GM18909 (cell line): ENCODE results near the gene ADARB2.
"Not testable (repeated sequence)": the region's sequence is repeated elsewhere in the genome, so short reads cannot be mapped to it uniquely, and the experiment has no call there.

Experiments used
- ATAC-seq: cut with Tn5 transposase; IDR thresholded peaks from one replicate; pipeline ENCODE4 v1.9.1; 2021; ENCODE audit warnings: mild to moderate bottlenecking; ENCODE audit not compliant: unreplicated experiment, poor library complexity

Gene ADARB2

DNA sequence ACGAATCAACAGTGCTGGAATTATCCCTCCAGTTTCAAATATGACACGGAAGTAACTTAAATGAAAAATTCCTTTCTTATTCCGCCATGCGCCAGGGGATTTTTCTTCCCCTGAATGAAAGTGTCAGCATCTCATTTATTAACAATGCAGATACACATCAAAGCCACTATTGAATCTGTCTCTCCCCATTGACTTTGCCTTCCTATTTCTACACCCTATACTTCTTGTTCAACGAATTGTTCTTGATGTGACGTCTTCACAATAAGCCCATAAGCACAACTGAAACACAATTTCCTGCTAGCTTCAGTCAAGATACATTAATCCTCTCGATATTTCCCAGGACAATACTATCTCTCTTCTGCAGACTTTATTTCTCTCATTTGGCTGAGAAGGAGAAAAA lies 253.5 kb downstream of the ADARB2 start:
- ATAC-seq: no peak

GRCh38 chr10:1483246-1483645 lies 254.1 kb downstream of the ADARB2 start:
- ATAC-seq: no peak

- ATAC-seq: no peak
Measured at GRCh38 chr10:1477578-1477977, 259.7 kb downstream of the ADARB2 start.

- ATAC-seq: no peak
Measured at GRCh38 chr10:1476455-1476803, 260.9 kb downstream of the ADARB2 start.

DNA sequence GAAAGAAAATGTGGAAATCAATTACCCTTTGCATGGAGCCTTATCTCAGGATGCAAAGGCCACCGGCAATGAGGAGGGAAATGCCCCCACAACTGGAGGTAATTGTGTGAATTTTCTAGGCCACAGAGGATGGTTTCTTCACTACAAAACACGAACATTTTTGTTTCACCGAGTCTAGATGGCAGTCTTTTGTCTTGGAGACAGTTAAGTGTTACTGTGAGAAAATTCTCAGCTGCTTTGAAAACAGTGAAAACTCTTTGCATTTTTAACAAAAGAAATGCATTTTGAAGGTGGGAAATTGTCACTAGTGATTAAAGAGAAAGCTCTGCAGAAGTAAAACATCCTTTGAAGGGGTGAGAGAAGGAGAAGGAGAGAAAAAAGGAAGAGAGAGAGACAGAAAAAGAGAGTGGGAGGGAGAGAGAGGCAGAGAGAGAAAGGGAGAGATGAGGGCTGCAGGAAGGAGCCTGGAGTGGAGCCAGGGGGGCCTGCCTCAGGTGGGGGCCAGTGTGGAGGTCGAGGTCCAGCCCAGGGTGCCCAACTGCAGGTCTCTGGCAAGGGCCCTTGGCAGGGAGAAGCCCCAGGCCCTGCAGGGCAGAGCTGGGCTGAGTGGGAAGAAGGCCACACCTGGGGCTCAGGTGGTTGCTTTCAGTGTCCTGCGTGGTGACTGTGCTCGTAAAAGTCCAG lies 261.4 kb downstream of the ADARB2 start:
- no peak for ATAC-seq

DNA sequence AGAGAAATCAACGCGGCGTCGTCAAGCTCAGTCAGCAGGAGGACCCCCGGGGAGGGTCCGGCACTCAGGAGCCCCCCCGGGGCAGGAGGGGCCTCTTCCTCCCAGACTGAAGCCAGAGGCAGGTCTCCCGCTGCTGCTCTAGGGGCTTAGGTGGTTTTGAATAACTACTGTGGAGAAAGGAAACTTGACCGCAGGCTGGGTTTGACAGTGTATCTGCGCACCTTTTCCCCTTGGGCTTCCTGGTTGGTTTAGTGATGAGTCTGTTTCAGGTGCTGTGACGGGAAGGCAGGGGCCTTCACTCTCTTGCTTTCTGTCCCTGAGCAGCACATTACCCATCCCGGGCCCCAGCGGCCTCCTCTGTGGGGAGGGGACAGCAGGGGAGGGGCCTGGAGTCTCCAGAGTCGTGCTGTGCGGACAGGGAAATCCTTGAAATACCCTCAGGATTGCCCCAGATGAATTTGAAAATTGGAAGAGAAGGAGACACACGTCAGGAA lies 262.2 kb downstream of the ADARB2 start:
- ATAC-seq: no peak

DNA sequence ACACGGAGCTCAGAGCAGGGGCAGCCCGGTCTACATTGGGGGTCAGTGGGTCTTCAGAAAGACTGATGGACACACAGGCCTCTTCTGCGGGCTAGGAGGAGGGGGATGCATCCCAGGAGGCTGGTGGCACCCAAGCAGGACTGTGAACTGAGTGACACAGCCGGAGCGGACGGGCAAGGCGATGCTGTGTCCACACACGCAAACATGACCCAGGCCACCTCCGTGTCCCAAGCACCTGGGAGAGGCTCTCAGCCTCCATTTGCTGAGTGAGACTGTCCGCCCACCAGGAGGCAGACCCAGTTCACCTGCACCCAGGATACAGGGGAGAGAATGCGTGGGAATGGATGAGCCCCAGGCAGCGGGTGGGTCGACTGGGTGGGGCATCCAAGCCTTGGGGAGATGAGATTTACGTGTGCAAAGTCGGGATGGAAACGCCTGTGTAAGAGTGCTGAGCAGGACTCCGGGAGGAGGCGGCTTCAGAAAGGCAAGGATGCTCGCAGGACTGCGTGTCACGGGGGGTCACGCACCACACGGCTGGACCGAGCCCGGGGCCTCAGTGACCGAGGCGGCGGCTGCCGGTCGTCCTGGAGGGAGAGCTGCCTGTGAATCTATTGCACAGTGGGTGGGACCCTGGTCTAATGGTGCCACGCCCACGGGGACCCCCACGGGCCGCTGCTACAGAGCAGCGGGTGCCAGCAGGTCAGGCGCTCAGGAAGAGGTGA lies 262.8 kb downstream of the ADARB2 start:
- no peak for ATAC-seq

GRCh38 chr10:1473874-1474273 lies 263.5 kb downstream of the ADARB2 start:
- no peak for ATAC-seq

- no peak for ATAC-seq
Measured at GRCh38 chr10:1472178-1472958, 265.0 kb downstream of the ADARB2 start.

- ATAC-seq: no peak
Measured at GRCh38 chr10:1468811-1469210, 268.5 kb downstream of the ADARB2 start.

DNA sequence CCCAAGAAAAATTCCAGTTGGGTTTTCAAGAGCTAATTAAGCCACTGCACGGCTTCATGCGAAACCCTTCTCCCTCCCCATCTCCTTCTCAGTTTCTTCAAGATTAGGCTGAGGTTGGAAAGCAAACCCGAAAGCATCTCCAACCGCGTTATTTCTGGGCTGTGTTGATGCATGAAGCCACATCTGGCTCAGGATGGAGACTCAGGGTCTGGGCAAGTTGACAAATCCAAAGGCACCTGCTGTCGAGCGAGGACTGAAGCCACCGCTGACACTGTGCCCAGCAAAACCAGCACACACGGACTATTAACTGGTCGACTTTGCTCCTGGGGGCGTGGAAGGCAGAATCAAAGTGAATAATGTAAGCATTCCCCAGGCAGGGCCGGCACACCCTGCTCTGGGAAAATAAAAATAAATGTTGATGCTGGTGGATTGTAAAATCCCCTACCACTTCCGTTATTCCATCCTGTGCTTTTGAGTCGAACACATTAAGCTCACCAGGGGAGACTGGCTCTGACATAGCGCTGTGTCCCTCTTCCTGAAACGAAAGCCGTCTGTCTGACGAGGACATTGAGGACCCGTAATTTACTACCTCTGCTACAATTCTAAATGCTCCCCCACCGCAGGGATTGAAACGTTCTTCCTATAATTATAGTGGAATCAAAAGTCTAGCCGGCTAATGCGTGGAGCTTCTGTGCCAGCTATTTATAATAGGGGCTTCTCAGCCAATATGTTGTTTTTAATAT lies 269.8 kb downstream of the ADARB2 start:
- ATAC-seq: no peak

GRCh38 chr10:1465993-1466764 lies 271.1 kb downstream of the ADARB2 start:
- no peak for ATAC-seq

GRCh38 chr10:1465418-1465911 lies 271.9 kb downstream of the ADARB2 start:
- ATAC-seq: no peak

GRCh38 chr10:1464881-1465417 lies 272.4 kb downstream of the ADARB2 start:
- ATAC-seq: no peak

- ATAC-seq: not testable (repeated sequence)
Measured at GRCh38 chr10:1463971-1464370, 273.4 kb downstream of the ADARB2 start.

- no peak for ATAC-seq
Measured at GRCh38 chr10:1462994-1463633, 274.2 kb downstream of the ADARB2 start.

DNA sequence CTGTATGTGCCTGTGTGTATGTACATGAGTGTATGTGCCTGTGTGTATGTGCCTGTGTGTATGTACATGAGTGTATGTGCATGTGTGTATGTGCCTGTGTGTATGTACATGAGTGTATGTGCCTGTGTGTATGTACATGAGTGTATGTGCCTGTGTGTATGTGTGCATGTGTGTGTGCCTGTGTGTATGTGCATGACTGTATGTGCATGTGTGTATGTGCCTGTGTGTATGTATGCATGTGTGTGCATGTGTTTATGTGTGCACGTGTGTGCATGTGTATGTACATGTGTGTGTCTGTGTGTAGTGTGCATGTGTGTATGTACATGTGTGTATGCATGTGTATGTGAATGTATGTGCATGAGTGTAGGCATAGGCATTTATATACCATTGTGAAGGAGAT lies 274.8 kb downstream of the ADARB2 start:
- ATAC-seq: no peak

DNA sequence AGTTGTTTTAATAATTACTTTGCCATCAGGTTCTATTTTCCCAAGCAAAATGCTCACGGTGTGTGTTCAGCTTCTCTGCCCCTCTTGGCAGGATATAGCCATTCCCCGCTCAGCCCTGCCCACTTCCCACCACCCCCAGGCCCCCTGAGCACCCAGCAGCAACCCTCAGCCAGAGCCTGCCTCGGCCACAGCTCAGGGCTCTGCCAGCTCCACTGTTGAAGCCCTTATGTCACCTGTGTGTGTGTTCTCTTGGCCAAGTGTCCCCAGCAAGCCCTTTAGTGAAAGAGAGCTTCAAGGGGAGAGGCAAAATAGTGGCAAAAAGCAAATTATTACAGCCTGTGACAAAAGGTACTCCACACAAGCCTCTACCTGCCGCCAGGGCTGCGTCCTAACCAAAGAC lies 275.3 kb downstream of the ADARB2 start:
- no peak for ATAC-seq

DNA sequence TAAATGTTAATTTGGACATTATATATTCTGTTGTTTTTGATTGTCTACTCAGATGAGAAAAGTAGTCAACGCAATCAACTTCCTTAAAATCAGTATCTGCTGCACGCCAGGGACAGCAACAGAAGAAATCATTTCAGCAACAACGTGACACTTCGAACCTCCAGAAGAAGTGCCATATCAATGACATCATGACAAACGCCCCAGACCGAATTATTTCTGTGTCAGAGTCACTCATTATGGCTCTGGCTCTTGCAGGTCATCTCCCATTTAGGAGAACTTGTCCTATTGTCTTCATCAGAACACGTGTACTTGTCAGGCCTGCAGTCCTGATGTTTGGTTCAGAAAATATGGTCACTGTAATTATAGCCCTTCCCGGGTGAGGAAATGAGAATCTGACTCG lies 276.3 kb downstream of the ADARB2 start:
- no peak for ATAC-seq
